HFFc6 (cell line): ENCODE data around the gene ELMOD3. TPM values are rescaled to one million over a fixed set of nuclear protein-coding genes. Genes with fewer than 3 reads are reported as not detected.
"Not testable (repeated sequence)": the region's sequence is repeated elsewhere in the genome, so short reads cannot be mapped to it uniquely, and the experiment has no call there.

Experiments
- DNase-seq: peaks from one replicate; pipeline ENCODE4 v3.0.0-alpha.2; 2018
- H3K27ac Mint-ChIP-seq: 2 replicates; pipeline ENCODE4 v1.8.0; 2020; ENCODE audit warnings: mild to moderate bottlenecking, mixed read lengths
- H3K27me3 Mint-ChIP-seq: 2 replicates; pipeline ENCODE4 v1.8.0; 2021; ENCODE audit warnings: mild to moderate bottlenecking, moderate library complexity, mixed read lengths; ENCODE audit not compliant: insufficient read depth
- H3K36me3 Mint-ChIP-seq: 2 replicates; pipeline ENCODE4 v1.8.0; 2021; ENCODE audit warnings: low read depth, mixed read lengths
- H3K4me1 Mint-ChIP-seq: 2 replicates; pipeline ENCODE4 v1.8.0; 2020; ENCODE audit warnings: low read depth, mixed read lengths
- H3K4me3 Mint-ChIP-seq: 2 replicates; pipeline ENCODE4 v1.8.0; 2020; ENCODE audit warnings: mild to moderate bottlenecking, moderate library complexity, mixed read lengths
- H3K9me3 Mint-ChIP-seq: 2 replicates; pipeline ENCODE4 v1.8.0; 2020; ENCODE audit warnings: mild to moderate bottlenecking, mixed read lengths
- CTCF ChIP-seq: fragments of 200-600 bp; sonication (generic); IDR thresholded peaks from 2 replicates; pipeline ENCODE4 v1.5.0; 2021; ENCODE audit warnings: antibody characterized with exemption, mild to moderate bottlenecking
- total RNA-seq, 6 experiments: library from RNA; stranded (reverse); fragmentation: NEBNext Ultra II Directional; extraction: Animal tissue kit (Norgen Biotek cat#: 25700); gene quantifications; 2 replicates in 1 of 6; 3 replicates in 5 of 6; pipeline ENCODE4 v1.2.3, GENCODE V29; 2021

Gene ELMOD3
- total RNA-seq, 6 experiments from 2014 or later = 7.0 to 10.9 (median 9.3) TPM

GRCh38 chr2:85371045-85371444, 16.5 kb downstream of the ELMOD3 start:
- H3K36me3 Mint-ChIP-seq = peaks cover 16% of the 10 kb centered on the region
- H3K4me1 Mint-ChIP-seq = peaks cover 9% of the 10 kb centered on the region
- H3K9me3 Mint-ChIP-seq = no peaks in the 10 kb centered on the region
- no peak overlapping the region for H3K27ac Mint-ChIP-seq
- no peak overlapping the region for H3K4me3 Mint-ChIP-seq
- no peak for TF ChIP-seq CTCF
- H3K27me3 Mint-ChIP-seq = no peaks in the 10 kb centered on the region; the same call in 1 of the 2 replicates
- DNase-seq = no peak

- Mint-ChIP-seq H3K36me3 (peaks cover 46% of the 10 kb centered on the region), H3K27ac (no peak overlapping the region), H3K9me3 (no peaks in the 10 kb centered on the region), H3K4me1 (peaks cover 9% of the 10 kb centered on the region), H3K4me3 (no peak overlapping the region), H3K27me3 (no peaks in the 10 kb centered on the region; the same call in 1 of the 2 replicates)
- no peak for TF ChIP-seq CTCF
- no peak for DNase-seq
Observed at GRCh38 chr2:85376291-85377065, 21.9 kb downstream of the ELMOD3 start.

GRCh38 chr2:85377083-85377482, 22.5 kb downstream of the ELMOD3 start:
- Mint-ChIP-seq H3K9me3 (no peaks in the 10 kb centered on the region), H3K4me1 (peaks cover 9% of the 10 kb centered on the region), H3K27ac (no peak overlapping the region), H3K4me3 (no peak overlapping the region), H3K27me3 (no peaks in the 10 kb centered on the region; the same call in 1 of the 2 replicates), H3K36me3 (peaks cover 45% of the 10 kb centered on the region)
- no peak for TF ChIP-seq CTCF
- no peak for DNase-seq

- H3K4me1 Mint-ChIP-seq = peaks cover 18% of the 10 kb centered on the region
- H3K9me3 Mint-ChIP-seq = no peaks in the 10 kb centered on the region
Observed at GRCh38 chr2:85378257-85378656, 23.7 kb downstream of the ELMOD3 start.

GRCh38 chr2:85380048-85380447, 25.5 kb downstream of the ELMOD3 start:
- H3K9me3 Mint-ChIP-seq = no peaks in the 10 kb centered on the region
- H3K4me1 Mint-ChIP-seq = peaks cover 18% of the 10 kb centered on the region
- H3K36me3 Mint-ChIP-seq = peaks cover 36% of the 10 kb centered on the region
- no peak for DNase-seq
- no peak overlapping the region for H3K27ac Mint-ChIP-seq
- H3K27me3 Mint-ChIP-seq = no peaks in the 10 kb centered on the region; the same call in none of the 2 replicates
- TF ChIP-seq CTCF = no peak
- H3K4me3 Mint-ChIP-seq = no peak overlapping the region

More at GRCh38 chr2:85378257-85378656, 23.7 kb downstream of the ELMOD3 start:
- H3K36me3 Mint-ChIP-seq = peaks cover 43% of the 10 kb centered on the region
- no peak for DNase-seq
- no peak for TF ChIP-seq CTCF
- H3K27me3 Mint-ChIP-seq = no peaks in the 10 kb centered on the region; the same call in none of the 2 replicates
- H3K4me3 Mint-ChIP-seq = no peak overlapping the region
- H3K27ac Mint-ChIP-seq = no peak overlapping the region

- H3K27ac Mint-ChIP-seq = peak overlapping the region; percentile 35; the same call in 1 of the 2 replicates
- H3K36me3 Mint-ChIP-seq = peaks cover 21% of the 10 kb centered on the region
- not testable (repeated sequence) for H3K4me3 Mint-ChIP-seq, H3K27me3 Mint-ChIP-seq, H3K9me3 Mint-ChIP-seq
- peaks cover 13% of the 10 kb centered on the region for H3K4me1 Mint-ChIP-seq
- peak; percentile 13 for DNase-seq
Observed at GRCh38 chr2:85383151-85383550, 28.6 kb downstream of the ELMOD3 start.
